Vagina (tissue), 2 donors: Measurements from ENCODE around the gene SLC36A4. TPM values are rescaled to one million over a fixed set of nuclear protein-coding genes. Genes with fewer than 3 reads are reported as not detected.
A peak's percentile ranks its signal among the peaks of the same experiment; 100 is the strongest.

Experiments used
- DNase-seq, 2 donors: peaks; one replicate each; pipeline ENCODE4 v3.0.0-alpha.2; 2017; ENCODE audit errors: extremely low spot score in 2 of 2
- H3K27ac ChIP-seq: fragments of 200-600 bp; sonication (generic); one replicate; pipeline ENCODE4 v1.5.1; 2019
- H3K27me3 ChIP-seq: fragments of 200-600 bp; sonication (generic); one replicate; pipeline ENCODE4 v1.5.1; 2019
- H3K36me3 ChIP-seq, 2 donors: fragments of 200-600 bp; sonication (generic); one replicate each; pipeline ENCODE4 v1.5.1; 2017 to 2019
- H3K4me1 ChIP-seq: fragments of 200-600 bp; sonication (generic); one replicate; pipeline ENCODE4 v1.5.1; 2019
- H3K4me3 ChIP-seq, 2 donors: fragments of 200-600 bp; sonication (generic); 1 replicate in 1 of 2; 2 replicates in 1 of 2; pipeline ENCODE4 v1.5.1; 2016 to 2019
- H3K9me3 ChIP-seq: fragments of 200-600 bp; sonication (generic); one replicate; pipeline ENCODE4 v1.5.1; 2019
- POLR2A ChIP-seq, 2 donors: fragments of 450-650 bp; IDR thresholded peaks; one replicate each; pipeline ENCODE4 v1.6.1; 2017; ENCODE audit warnings: antibody characterized with exemption in 2 of 2, mild to moderate bottlenecking in 2 of 2, moderate library complexity in 2 of 2
- POLR2AphosphoS5 ChIP-seq, 2 donors: sonication (generic); formaldehyde crosslinking; IDR thresholded peaks; one replicate each; pipeline ENCODE4 v1.9.0; 2017; ENCODE audit warnings: antibody characterized with exemption in 2 of 2, mild to moderate bottlenecking in 2 of 2, low read depth in 1 of 2; ENCODE audit not compliant: insufficient read depth in 1 of 2
- intact Hi-C: fragments of 100-400 bp; cut with DNase I; formaldehyde crosslinking; loops from one replicate; pipeline ENCODE4 v1.15.1; 2023
- total RNA-seq: library from RNA; depleted of rRNA; stranded (reverse); fragments of >200 nt; gene quantifications from one replicate; pipeline ENCODE4 v1.2.3, GENCODE V29; 2016
- TF ChIP-seq, protein P1 (sequence below), 3 experiments: fragments of 450-650 bp in 2 of 3; fragments of 200-600 bp in 1 of 3; sonication (generic) in 1 of 3; IDR thresholded peaks; one replicate each; pipeline ENCODE4 v1.5.1; 2017 to 2019; ENCODE audit warnings: antibody characterized with exemption in 3 of 3, mild to moderate bottlenecking in 2 of 3, moderate library complexity in 2 of 3

Gene SLC36A4
- total RNA-seq, 1 donor from 2014 or later, result 16.7 TPM

GRCh38 chr11:93236741-93237675, 39.2 kb upstream of the SLC36A4 start:
- Histone ChIP-seq H3K9me3 (no peaks in the 10 kb centered on the region), H3K4me3 (no peak overlapping the region), H3K4me1 (no peaks in the 10 kb centered on the region), H3K27me3 (no peaks in the 10 kb centered on the region), H3K36me3 (no peaks in the 10 kb centered on the region), H3K27ac (no peak overlapping the region)
- TF ChIP-seq POLR2AphosphoS5 (IDR thresholded peaks at IDR 0.05; ENCODE audit: insufficient read depth in 1 of 2, low read depth in 1 of 2) (no peak), POLR2A (IDR thresholded peaks at IDR 0.05) (no peak)
- TF ChIP-seq, protein P1, sequence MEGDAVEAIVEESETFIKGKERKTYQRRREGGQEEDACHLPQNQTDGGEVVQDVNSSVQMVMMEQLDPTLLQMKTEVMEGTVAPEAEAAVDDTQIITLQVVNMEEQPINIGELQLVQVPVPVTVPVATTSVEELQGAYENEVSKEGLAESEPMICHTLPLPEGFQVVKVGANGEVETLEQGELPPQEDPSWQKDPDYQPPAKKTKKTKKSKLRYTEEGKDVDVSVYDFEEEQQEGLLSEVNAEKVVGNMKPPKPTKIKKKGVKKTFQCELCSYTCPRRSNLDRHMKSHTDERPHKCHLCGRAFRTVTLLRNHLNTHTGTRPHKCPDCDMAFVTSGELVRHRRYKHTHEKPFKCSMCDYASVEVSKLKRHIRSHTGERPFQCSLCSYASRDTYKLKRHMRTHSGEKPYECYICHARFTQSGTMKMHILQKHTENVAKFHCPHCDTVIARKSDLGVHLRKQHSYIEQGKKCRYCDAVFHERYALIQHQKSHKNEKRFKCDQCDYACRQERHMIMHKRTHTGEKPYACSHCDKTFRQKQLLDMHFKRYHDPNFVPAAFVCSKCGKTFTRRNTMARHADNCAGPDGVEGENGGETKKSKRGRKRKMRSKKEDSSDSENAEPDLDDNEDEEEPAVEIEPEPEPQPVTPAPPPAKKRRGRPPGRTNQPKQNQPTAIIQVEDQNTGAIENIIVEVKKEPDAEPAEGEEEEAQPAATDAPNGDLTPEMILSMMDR (IDR thresholded peaks at IDR 0.05), result peak in 1 of 3 experiments; percentile 22
- DNase-seq, result no peak
- intact Hi-C loops, result no loop called here

DNA sequence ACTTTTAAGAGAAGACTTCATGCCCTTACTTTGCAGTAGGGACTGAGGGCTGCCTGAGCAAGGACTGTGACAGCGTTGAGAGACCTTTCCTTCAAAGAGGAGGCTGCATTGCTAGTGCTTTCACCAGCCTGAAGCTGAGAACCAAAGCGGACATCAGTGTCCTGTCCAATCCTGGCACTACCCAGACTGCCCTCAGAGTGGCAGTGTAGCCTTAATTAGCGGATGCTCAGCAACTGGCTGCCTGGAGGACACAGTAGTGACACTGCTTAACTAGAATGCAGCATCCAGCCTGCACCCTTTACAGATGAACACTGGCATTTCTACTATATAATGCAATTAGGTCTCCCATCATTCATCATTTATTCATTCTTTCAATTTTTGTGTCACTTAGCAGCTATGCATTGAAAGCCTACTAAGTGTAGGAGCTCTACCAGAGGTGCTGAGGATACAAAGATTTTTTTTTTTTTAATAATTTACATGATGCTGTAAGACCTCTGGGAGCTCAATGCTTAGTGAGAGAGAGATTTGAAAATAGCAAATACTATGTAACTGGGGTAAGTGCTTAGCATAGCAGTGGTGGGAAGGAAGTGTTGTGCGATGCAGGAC, 36.9 kb upstream of the SLC36A4 start:
- Histone ChIP-seq H3K27me3 (no peaks in the 10 kb centered on the region), H3K9me3 (no peaks in the 10 kb centered on the region), H3K4me1 (no peaks in the 10 kb centered on the region), H3K27ac (no peak overlapping the region), H3K36me3 (no peaks in the 10 kb centered on the region), H3K4me3 (no peak overlapping the region)
- intact Hi-C loops, result loop anchor here (5.0 kb wide), 1 partner anchor 418 kb away; no protein-coding TSS in a partner anchor
- TF ChIP-seq POLR2AphosphoS5 (IDR thresholded peaks at IDR 0.05; ENCODE audit: insufficient read depth in 1 of 2, low read depth in 1 of 2) (no peak), POLR2A (IDR thresholded peaks at IDR 0.05) (no peak)
- TF ChIP-seq, protein P1 (IDR thresholded peaks at IDR 0.05), result peak in 2 of 3 experiments; percentile 56 to 64
- DNase-seq, result no peak

DNA sequence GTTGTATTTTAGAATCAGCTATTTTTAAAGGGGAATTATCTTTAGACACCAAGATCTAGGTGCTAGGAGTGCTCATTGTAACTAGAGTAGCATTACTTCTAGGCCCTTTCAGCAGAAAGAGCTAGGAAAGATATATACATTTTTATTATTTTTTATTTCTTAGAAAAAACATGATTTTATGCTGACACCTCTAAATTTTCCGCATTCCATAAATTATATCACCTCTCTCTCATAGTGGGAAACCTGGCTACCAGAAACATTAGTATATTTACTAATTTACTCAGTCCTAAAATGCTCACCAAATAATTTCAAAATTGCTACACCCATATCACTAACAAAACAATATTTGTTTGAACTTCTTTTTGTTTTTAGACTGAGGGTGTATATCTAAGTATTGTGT, 32.1 kb upstream of the SLC36A4 start:
- Histone ChIP-seq H3K27me3 (no peaks in the 10 kb centered on the region), H3K4me1 (no peaks in the 10 kb centered on the region), H3K36me3 (no peaks in the 10 kb centered on the region), H3K9me3 (no peaks in the 10 kb centered on the region), H3K27ac (no peak overlapping the region), H3K4me3 (no peak overlapping the region)
- no peak for DNase-seq
- no peak for TF ChIP-seq POLR2A (IDR thresholded peaks at IDR 0.05)
- TF ChIP-seq, protein P1 (IDR thresholded peaks at IDR 0.05), result no peak
- no peak for TF ChIP-seq POLR2AphosphoS5 (IDR thresholded peaks at IDR 0.05; ENCODE audit: insufficient read depth in 1 of 2, low read depth in 1 of 2)
- intact Hi-C loops, result loop anchor here (5.0 kb wide), 1 partner anchor 422 kb away; no protein-coding TSS in a partner anchor

GRCh38 chr11:93225662-93226061, 27.9 kb upstream of the SLC36A4 start:
- Histone ChIP-seq H3K4me1 (no peaks in the 10 kb centered on the region), H3K27ac (no peak overlapping the region), H3K27me3 (no peaks in the 10 kb centered on the region), H3K4me3 (no peak overlapping the region), H3K36me3 (no peaks in the 10 kb centered on the region), H3K9me3 (no peaks in the 10 kb centered on the region)
- TF ChIP-seq POLR2AphosphoS5 (IDR thresholded peaks at IDR 0.05; ENCODE audit: insufficient read depth in 1 of 2, low read depth in 1 of 2), result no peak
- TF ChIP-seq POLR2A (IDR thresholded peaks at IDR 0.05), result no peak
- TF ChIP-seq, protein P1 (IDR thresholded peaks at IDR 0.05), result peak in 1 of 3 experiments; percentile 36
- no peak for DNase-seq
- intact Hi-C loops, result no loop called here
